Measurements from ENCODE around the gene STRN4. TPM values are rescaled to one million over a fixed set of nuclear protein-coding genes. Genes with fewer than 3 reads are reported as not detected.
"Not testable (repeated sequence)": the region's sequence is repeated elsewhere in the genome, so short reads cannot be mapped to it uniquely, and the experiment has no call there.

STRN4 gene
- total RNA-seq, 1 donor from 2014 or later: 41.9 TPM

GRCh38 chr19:46775642-46776258 is 29.5 kb upstream of the STRN4 start:
- no peak for DNase-seq (ENCODE audit: low spot score)

DNA sequence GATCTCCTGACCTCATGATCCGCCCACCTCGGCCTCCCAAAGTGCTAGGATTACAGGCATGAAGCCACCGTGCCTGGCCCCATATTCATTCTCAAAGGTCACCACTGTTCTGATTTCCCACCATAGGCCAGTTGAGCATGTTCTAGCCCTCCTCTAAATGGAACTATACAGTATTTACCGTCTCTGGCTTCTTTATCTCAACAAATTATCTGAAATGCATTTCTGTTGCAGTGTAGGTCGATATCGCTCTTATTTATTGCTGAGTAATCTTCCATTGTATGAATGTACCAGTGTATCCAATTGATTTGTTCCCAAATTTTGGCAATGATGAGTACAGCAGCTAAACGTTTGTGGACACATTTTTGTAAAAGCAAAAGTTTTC is 26.8 kb upstream of the STRN4 start:
- no peak for DNase-seq (ENCODE audit: low spot score)

- no peak for DNase-seq (ENCODE audit: low spot score)
Measured at GRCh38 chr19:46772170-46773017, 26.1 kb upstream of the STRN4 start.

DNA sequence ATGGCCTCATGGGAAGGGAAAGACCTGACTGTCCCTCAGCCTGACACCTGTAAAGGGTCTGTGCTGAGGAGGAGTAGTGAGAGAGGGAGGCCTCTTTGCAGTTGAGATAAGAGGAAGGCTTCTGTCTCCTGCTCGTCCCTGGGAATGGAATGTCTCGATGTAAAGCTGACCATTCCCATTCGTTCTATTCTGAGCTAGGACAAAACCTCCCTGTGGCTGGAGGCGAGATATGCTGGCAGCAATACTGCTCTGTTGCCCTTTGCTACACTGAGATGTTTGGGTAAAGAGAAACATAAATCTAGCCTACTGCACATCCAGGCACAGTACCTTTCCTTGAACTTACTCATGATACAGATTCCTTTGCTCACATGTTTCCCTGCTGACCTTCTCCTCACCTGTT is 22.5 kb upstream of the STRN4 start:
- peak; percentile 52 for DNase-seq (ENCODE audit: low spot score)

DNA sequence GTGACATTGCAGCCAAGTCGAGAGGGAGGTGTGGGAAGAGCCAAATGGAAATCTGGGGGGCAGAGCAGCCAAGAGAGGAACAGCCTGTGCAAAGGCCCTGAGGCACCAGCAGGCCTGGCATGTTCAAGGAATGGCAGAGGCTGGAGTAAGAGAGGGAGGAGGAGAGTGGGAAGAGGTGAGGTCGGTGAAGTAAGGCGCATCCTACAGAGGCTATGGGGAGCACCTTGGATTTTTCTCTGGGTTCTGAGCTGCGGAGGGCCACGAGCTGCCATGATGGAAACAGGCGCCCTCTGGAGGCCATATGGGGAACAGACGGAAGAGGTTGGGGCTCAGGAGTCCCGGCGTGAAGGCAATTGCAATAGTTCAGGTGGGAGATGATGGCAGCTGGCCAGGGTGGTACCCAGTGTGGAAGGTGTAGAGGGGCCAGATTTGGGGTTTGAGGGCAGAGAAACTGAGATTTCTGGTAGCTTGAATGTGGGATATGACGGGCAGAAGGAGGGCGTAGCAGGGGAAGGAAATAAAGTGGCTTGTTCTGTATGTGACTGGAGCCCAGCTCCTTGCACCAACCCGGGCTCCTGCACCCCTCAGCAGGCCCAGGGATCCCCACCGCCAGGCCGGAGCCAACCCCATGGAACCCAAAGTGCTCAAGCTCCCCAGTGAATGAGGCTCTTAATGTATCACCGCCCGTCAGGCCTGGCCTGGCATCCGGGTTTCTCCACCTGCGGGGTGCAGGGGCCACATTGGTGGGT is 20.5 kb upstream of the STRN4 start:
- DNase-seq (ENCODE audit: low spot score): no peak

GRCh38 chr19:46764817-46765291 is 18.6 kb upstream of the STRN4 start:
- no peak for DNase-seq (ENCODE audit: low spot score)

- DNase-seq (ENCODE audit: low spot score): no peak
Measured at GRCh38 chr19:46762245-46762890, 16.1 kb upstream of the STRN4 start.

GRCh38 chr19:46761418-46761831 is 15.2 kb upstream of the STRN4 start:
- no peak for DNase-seq (ENCODE audit: low spot score)

GRCh38 chr19:46760897-46761296 is 14.6 kb upstream of the STRN4 start:
- not testable (repeated sequence) for DNase-seq (ENCODE audit: low spot score)

DNA sequence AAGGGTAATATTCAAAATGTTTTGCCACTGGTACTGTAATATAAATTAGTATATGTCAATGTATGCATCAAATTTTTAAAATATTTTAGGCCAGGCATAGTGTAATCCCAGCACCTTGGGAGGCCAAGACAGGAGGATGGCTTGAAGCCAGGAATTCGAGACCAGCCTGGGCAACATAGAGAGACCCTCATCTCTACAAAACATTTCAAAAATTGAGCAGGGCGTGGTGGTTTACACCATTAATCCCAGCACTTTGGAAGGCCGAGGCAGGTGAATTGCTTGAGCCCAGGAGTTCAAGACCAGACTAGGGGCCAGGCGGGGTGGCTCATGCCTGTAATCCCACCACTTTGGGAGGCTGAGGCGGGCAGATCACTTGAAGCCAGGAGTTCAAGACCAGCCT is 14.1 kb upstream of the STRN4 start:
- DNase-seq (ENCODE audit: low spot score): no peak

GRCh38 chr19:46759817-46760333 is 13.6 kb upstream of the STRN4 start:
- peak; percentile 97 for DNase-seq (ENCODE audit: low spot score)

- DNase-seq (ENCODE audit: low spot score): no peak
Measured at GRCh38 chr19:46759206-46759605, 13.0 kb upstream of the STRN4 start.

- no peak for DNase-seq (ENCODE audit: low spot score)
Measured at GRCh38 chr19:46756544-46756888, 10.3 kb upstream of the STRN4 start.

DNA sequence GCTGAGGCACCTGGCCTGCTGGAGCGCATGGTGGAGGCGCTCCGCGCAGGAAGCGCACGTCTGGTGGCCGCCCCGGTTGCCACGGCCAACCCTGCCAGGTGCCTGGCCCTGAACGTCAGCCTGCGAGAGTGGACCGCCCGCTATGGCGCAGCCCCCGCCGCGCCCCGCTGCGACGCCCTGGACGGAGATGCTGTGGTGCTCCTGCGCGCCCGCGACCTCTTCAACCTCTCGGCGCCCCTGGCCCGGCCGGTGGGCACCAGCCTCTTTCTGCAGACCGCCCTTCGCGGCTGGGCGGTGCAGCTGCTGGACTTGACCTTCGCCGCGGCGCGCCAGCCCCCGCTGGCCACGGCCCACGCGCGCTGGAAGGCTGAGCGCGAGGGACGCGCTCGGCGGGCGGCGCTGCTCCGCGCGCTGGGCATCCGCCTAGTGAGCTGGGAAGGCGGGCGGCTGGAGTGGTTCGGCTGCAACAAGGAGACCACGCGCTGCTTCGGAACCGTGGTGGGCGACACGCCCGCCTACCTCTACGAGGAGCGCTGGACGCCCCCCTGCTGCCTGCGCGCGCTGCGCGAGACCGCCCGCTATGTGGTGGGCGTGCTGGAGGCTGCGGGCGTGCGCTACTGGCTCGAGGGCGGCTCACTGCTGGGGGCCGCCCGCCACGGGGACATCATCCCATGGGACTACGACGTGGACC is 9.7 kb upstream of the STRN4 start:
- DNase-seq (ENCODE audit: low spot score): no peak

DNA sequence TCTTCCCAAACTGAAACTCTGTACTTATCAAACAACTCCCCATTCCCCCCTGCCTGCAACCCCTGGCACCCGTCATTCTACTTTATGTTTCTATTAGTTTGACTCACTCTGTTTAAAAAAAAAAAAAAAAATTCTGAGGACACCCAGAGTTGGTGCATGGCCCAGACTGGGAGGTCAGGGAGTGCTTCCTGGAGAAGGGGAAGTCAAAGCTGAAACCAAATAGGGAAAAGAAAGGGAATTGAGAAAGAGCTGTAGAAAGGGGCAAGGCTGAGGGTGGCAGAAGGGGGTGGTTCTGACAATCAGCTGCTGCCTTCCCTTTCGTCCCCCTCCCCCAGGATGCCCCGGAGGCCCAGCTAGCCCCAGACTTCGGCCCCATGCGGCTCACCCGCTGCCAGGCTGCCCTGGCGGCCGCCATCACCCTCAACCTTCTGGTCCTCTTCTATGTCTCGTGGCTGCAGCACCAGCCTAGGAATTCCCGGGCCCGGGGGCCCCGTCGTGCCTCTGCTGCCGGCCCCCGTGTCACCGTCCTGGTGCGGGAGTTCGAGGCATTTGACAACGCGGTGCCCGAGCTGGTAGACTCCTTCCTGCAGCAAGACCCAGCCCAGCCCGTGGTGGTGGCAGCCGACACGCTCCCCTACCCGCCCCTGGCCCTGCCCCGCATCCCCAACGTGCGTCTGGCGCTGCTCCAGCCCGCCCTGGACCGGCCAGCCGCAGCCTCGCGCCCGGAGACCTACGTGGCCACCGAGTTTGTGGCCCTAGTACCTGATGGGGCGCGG is 9.0 kb upstream of the STRN4 start:
- peak; percentile 45 for DNase-seq (ENCODE audit: low spot score)

- no peak for DNase-seq (ENCODE audit: low spot score)
Measured at GRCh38 chr19:46753420-46754155, 7.3 kb upstream of the STRN4 start.

DNA sequence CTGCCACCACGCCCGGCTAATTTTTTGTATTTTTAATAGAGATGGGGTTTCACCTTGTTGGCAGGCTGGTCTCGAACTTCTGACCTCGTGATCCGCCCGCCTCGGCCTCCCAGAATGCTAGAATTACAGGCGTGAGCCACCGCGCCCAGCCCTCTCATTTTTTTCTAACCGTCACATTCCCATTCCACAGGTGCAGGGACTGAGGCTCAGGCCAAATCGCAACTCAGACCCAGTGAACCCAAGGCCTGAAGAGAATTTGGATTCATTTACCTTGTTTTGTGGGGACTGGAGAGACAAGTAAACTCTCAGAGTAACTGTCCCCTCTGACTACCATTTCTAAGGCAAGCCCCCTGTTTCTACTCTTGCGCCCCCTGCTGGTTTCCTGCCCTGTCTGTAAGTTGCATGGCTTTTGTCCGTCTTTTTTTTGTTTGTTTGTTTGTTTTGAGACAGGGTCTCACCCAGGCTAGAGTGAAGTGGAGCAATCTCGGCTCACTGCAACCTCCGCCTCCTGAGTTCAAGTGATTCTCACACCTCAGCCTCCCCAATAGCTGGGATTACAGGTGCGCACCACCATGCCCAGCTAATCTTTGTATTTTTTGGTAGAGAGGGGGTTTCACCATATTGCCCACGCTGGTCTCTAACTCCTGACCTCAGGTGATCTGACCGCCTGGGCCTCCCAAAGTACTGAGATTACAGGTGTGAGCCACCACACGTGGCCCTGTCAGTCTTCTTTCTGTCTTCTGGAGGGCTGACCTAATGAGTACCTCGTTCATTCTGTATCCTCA is 2.3 kb upstream of the STRN4 start:
- peak; percentile 32 for DNase-seq (ENCODE audit: low spot score)

DNA sequence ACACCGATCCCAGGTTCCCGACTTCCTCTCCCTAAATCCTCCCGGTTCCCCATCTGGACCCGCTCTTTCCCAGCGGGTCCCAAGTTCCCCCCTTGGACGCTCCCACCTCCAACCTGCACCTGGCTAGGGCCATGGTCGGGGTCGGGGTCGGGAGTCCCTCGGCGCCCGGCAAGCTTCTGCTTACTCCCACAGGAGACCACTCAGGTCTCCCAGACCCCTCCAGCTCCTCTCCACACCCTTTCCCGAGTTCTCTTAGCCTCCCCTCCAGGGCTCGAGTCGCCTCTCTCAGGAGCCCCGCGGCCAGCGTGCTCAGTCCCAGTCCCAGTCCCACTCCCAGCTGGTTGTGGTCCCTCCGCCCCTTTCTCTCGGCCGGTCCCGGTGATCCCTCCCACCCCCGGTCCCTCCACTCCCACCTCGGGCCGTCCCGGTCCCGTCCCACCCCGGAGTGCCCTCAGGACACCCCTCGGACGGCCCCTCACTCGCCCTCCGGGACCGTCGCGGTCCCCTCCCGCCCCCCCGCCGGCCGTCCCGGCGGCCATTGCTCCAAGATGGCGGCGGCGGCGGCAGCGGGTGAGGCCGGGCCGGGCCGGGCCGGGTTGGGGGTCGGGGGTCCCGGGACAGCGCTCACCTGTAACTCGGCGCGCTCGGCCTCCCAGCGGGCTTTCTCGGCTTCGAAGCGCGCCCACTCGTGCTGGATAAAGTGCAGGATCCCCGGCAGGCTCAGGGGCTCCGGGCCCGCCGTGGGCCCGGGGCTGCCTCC is 549 bp downstream of the STRN4 start, which contains the start of gene FKRP:
FKRP (plus strand) TSS at position 537 of the 760 bp plus-strand sequence. CDS start 9,394 bp downstream, outside the sequence.
- no peak for DNase-seq (ENCODE audit: low spot score)
